ENCODE data around the gene FAM174C. TPM values are rescaled to one million over a fixed set of nuclear protein-coding genes. Genes with fewer than 3 reads are reported as not detected.

Gene FAM174C
- total and polyA plus RNA-seq, 2 of the 8 experiments (the other 6 are each of a cell fraction or from before 2014, with no cell fraction given), result 44.5 to 125 TPM

GRCh38 chr19:1257475-1258162 is 17.7 kb upstream of the FAM174C start:
- Histone ChIP-seq H2BK5ac (ENCODE audit: low read depth, low read length) (no peak overlapping the region), H4K91ac (replicated peaks; ENCODE audit: insufficient read length, low read length) (no peak overlapping the region), H3K4me2 (ENCODE audit: insufficient read depth in 1 of 2, low read depth in 2 of 2, low read length in 2 of 2) (no peak overlapping the region), H2BK120ac (replicated peaks; ENCODE audit: low read depth, low read length) (no peak overlapping the region), H2AK5ac (ENCODE audit: low read depth, low read length) (no peak overlapping the region), H4K5ac (ENCODE audit: insufficient read length, low read depth, low read length) (no peak overlapping the region), H3K14ac (ENCODE audit: insufficient read length) (no peak overlapping the region), H3K4me1 (replicated peaks in 1 of 4; ENCODE audit: control insufficient read depth in 3 of 4, insufficient read depth in 4 of 4, low read length in 3 of 4) (peaks cover 0 to 37% (median 24%) of the 10 kb centered on the region in 4 experiments; a peak in 6 of 7 replicates), H3K23ac (ENCODE audit: insufficient read length) (no peak overlapping the region), H3K27ac (ENCODE audit: low read depth, low read length) (no peak overlapping the region), H3K79me2 (ENCODE audit: control insufficient read depth in 1 of 2, insufficient read depth in 2 of 2, low read length in 2 of 2) (peaks cover 0 to 24% of the 10 kb centered on the region in 2 experiments; a peak in 2 of 4 replicates), H4K20me1 (replicated peaks in 1 of 2; ENCODE audit: control insufficient read depth in 1 of 2, insufficient read depth in 2 of 2, low read length in 2 of 2) (peaks cover 17 to 28% of the 10 kb centered on the region in 2 experiments), H3K9me3 (ENCODE audit: insufficient read depth in 2 of 2, low read depth in 1 of 2, low read length in 1 of 2) (no peaks in the 10 kb centered on the region), H2BK15ac (ENCODE audit: low read length) (no peak overlapping the region), H2AFZ (ENCODE audit: low read length) (no peak overlapping the region), H3K56ac (replicated peaks; ENCODE audit: insufficient read length, low read depth, low read length) (no peak overlapping the region), H3K4me3 (ENCODE audit: extremely low read depth in 1 of 4, insufficient read depth in 2 of 4, low read depth in 3 of 4, low read length in 4 of 4) (no peak overlapping the region), H3K36me3 (ENCODE audit: control insufficient read depth in 2 of 4, insufficient read depth in 4 of 4, low read length in 3 of 4) (peaks cover 23 to 58% (median 34%) of the 10 kb centered on the region in 4 experiments), H4K8ac (ENCODE audit: extremely low read depth, insufficient read depth, low read length) (no peak overlapping the region; the same call in 1 of the 2 replicates), H3K18ac (ENCODE audit: extremely low read depth, low read length) (no peak overlapping the region), H3K79me1 (ENCODE audit: low read depth, low read length) (peaks cover 12% of the 10 kb centered on the region; the same call in 1 of the 2 replicates), H3K4ac (replicated peaks; ENCODE audit: insufficient read length, low read depth, low read length) (no peak overlapping the region), H3K9ac (replicated peaks in 1 of 4; ENCODE audit: extremely low read depth in 1 of 4, low read depth in 3 of 4, low read length in 3 of 4) (no peak overlapping the region), H2BK12ac (ENCODE audit: low read depth, low read length) (no peak overlapping the region), H3K27me3 (replicated peaks in 1 of 4; ENCODE audit: control insufficient read depth in 3 of 4, extremely low read depth in 1 of 4, insufficient read depth in 3 of 4, low read length in 3 of 4) (no peaks in the 10 kb centered on the region; a peak in 1 of 7 replicates), H2BK20ac (ENCODE audit: low read length) (no peak overlapping the region), H3K23me2 (ENCODE audit: low read depth, low read length) (peaks cover 18% of the 10 kb centered on the region; the same call in 1 of the 2 replicates)
- peak in 1 of 2 experiments; percentile 23; a peak in 1 of 3 replicates for TF ChIP-seq POLR2A (IDR thresholded peaks at IDR 0.05; ENCODE audit: control extremely low read depth in 1 of 2, low read depth in 2 of 2, low read length in 2 of 2)
- TF ChIP-seq TAF1 (IDR thresholded peaks at IDR 0.05; ENCODE audit: low read depth, low read length), result no peak
- CTCF ChIA-PET (ENCODE audit: partially characterized antibody), result interaction anchor here (6.0 to 15.9 kb wide), 2 partner anchors 9 to 14 kb away, joined by 42 to 212 read pairs; partner anchors contain the start of gene ATP5F1D
- 89% methylated on average over 14 of the region's 23 CpGs; no CpG with 5 or more reads in 1 of the 2 experiments for WGBS, 2 experiments (ENCODE audit: extremely low coverage in 1 of 2, insufficient coverage in 1 of 2, insufficient read length in 1 of 2, insufficient replicate concordance in 2 of 2, low coverage in 1 of 2, low lambda C conversion rate in 2 of 2, missing lambda C conversion rate in 1 of 2)
- FAIRE-seq (no peak), DNase-seq (ENCODE audit: low read depth in 1 of 2, low spot score in 2 of 2) (no peak)
- POLR2A ChIA-PET (ENCODE audit: partially characterized antibody), result interaction anchor here (1.7 to 19.4 kb wide), 5 partner anchors 7 to 28 kb away, joined by 3 to 456 read pairs (median 331); partner anchors contain the start of genes ATP5F1D, CBARP, CIRBP and FAM174C

Data from H1 (cell line).